ENCODE data around the gene IGSF9B.

The IGSF9B gene

GRCh38 chr11:133953999-133954398 lies 2.8 kb downstream of the IGSF9B start:
- no peak for DNase-seq

GRCh38 chr11:133953547-133953946 lies 3.2 kb downstream of the IGSF9B start:
- DNase-seq = no peak

GRCh38 chr11:133952199-133953190 lies 4.3 kb downstream of the IGSF9B start:
- DNase-seq = no peak

GRCh38 chr11:133951327-133952198 lies 5.2 kb downstream of the IGSF9B start:
- DNase-seq = peak; percentile 77

DNA sequence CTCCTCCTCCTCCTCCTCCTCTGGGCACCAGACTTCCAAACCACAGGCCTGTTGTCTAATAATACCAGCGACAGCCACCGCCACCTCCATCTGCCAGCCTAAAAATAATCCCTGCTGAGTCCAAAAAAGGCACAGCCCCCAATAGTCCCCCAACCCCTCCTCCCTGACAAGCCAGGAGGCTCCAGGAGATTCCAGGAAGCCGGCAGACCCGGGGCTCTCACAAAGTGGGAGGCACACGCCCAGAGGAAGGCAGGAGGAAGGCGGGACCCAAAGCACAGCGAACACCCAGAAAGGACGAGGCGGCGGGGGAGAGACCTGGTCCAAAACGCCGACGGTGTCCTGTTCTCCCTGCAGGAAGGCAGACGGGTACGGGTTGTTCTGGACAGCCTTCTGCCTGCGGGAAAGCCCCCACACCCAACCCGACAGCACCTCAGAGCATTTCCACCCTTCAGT lies 5.9 kb downstream of the IGSF9B start:
- peak; percentile 58 for DNase-seq

GRCh38 chr11:133950421-133950820 lies 6.3 kb downstream of the IGSF9B start:
- DNase-seq = no peak

DNA sequence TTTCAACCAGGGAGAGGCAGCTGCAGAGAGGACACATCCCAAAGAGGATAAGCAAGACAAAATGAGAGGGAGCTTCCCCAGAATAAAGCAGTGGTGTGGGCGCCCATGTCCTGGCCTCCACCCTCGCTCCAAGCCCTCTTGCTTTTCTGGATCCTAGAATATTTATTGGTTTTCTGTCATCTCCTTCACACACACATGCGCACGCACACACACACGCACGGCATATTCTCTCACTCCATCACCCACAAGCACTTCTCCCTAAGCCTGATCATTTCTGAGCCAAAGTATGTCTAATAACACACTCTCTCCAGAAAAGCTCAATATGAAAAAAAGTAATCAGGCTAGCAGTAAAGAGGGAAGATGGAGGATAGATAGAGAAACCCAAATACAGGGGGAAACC lies 7.6 kb downstream of the IGSF9B start:
- no peak for DNase-seq

GRCh38 chr11:133948711-133949110 lies 8.1 kb downstream of the IGSF9B start:
- DNase-seq = no peak

- peak; percentile 70 for DNase-seq
Observed at GRCh38 chr11:133947321-133947756, 9.4 kb downstream of the IGSF9B start.

DNA sequence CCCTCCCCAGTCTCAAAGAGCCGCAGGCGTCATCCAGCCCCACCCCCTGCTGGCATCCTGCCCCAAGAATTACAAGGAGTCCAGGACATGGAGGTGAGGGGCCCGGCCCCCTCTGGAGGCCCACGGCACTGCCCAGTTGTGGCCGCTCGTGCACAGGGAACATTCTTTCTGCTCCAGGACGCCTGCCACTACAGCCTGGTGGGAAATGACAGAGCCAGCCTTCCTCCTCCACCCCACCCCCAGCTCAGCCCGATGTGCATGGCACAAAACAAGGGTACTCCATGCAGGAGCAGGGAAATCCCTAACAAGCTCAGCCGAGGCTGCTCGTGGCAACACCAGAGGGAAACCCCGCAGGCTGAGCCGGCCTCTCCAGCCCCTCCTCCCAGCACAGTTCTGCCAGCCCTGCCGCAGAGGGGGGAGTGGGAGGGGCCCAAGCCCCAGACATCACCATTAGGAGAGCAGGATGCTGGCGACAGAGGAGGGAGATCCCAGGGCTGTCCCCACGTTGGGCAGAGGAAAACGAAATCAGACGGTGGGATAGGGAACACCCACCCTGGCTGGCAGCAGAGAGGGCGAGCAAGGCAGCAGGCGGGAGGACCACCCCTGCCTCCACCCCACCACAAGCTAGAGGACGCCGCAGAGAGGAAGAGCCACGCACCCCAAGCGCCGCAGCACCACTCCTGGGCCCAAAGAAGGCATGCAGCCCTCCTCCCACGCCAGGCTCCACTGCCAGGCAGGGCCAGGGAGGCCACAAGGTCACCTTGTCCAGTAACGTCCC lies 10.0 kb downstream of the IGSF9B start:
- peak; percentile 78 for DNase-seq

GRCh38 chr11:133946051-133946450 lies 10.7 kb downstream of the IGSF9B start:
- no peak for DNase-seq

DNA sequence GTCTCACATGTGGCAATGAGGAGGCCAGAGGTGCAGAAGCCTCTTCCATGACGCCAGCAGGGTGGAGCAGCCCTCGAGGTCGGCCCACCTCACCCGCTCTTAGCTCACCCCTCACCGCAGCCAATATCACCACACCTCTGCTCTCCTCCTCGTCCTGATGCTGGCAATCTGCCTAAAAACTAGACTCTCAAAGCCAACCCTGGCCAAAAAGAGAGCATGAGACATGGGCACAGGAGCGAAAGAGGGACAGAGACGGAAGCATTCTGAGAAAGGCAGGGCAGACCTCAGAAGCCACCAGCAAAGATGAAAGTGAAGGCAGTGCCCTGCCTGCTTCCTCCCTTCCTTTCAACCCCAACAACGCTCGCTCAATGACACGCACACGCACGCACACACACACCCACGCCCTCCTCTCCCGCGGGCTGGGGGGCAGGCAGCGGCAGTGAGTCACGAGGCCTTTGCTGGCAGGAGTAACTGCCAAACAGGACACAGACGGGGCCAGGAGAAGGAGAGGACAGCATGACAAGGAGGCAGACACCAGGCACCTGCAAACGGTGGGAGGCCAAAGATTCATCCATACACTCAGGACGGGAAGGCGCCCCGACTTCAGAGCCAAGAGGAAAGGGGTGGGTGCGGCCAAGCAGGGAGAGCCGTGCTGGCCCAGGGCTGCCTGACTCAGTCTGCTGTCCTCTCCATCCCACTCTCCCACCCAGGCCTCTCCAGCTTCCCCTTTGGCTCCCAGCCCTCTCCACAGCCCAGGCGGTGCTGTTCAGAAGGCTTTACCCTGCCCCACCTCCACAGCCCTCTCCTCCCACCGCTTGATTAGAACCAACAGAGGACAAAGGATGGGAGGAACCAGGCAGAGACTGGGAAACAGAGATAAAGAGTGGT lies 11.4 kb downstream of the IGSF9B start:
- DNase-seq = peak; percentile 73

DNA sequence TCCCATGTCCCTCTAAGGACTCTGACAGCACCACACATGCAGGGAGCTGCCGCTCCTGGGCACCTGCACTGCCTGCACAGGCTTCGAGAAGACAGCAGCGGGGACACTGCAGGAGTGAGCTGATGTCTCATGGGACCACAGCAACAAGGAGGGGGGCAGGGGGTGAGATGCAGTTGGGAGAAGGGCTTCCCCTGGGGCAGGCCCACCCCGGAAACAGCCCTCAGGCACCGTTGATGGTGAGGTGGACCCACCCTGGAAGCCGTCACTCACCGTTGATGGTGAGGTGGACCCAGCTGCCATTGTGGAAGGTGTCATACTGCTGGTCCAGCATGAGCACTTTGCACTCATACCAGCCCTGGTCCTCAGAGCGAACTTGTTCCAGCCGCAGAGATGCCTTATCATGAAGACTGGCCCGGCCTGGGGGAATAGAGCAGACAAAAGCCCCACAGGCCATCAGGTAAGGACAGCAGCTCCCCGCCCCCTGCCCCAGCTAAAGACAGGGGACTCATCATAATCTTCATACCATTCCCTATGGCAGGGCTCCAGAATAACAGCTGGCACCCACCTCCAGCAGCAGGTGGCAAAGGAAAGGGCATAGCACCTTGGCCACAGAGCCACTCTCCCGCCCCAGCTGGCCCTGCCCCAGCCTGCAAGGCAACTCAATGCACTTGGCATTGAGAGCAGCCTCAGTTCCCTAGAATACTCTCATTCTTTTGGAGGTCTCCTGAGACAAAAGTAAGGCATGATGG lies 12.6 kb downstream of the IGSF9B start:
- no peak for DNase-seq

GRCh38 chr11:133942577-133942976 lies 14.2 kb downstream of the IGSF9B start:
- DNase-seq = no peak

GRCh38 chr11:133941546-133941945 lies 15.2 kb downstream of the IGSF9B start:
- DNase-seq = no peak

- DNase-seq = no peak
Observed at GRCh38 chr11:133940034-133940433, 16.7 kb downstream of the IGSF9B start.

- no peak for DNase-seq
Observed at GRCh38 chr11:133939558-133939957, 17.2 kb downstream of the IGSF9B start.

DNA sequence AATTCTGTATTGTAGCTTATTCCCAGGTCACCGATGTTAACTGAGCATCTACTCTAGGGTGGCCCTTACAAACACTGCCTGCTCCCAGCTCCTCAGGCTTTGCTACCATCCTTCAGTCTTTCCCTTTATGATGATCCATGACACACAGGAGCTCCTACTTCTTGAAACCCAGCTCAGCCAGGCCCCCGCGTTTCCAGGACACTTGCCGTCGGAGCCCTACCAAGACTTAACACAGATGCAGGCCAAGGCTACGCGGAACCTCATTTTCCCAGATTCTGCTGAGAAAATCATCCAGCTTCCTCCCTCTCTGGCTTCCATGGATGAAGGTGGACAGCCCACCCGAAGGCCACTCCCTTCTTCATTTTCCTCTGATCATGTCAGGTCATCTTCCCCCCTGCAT lies 18.6 kb downstream of the IGSF9B start:
- DNase-seq = no peak

- no peak for DNase-seq
Observed at GRCh38 chr11:133937468-133937867, 19.3 kb downstream of the IGSF9B start.

DNA sequence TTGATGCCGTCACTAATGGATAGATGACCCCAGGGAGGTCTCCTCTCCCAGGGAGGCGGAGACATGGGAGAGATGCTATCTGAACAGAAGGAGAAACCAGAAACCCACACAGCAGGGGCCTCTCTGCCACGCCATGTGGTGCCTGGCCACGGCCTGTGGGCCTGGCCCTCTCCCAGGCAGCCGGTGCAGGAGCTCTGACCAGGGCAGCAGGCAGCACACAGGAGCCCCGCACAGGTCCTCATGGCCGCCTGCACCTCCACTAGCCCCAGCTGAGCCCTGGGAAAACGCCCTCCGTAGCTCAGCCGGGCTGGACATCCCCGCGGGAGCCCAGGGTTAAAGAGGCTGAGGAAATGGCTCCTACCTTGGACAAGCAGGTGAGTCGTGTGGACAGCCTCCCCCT lies 19.8 kb downstream of the IGSF9B start:
- DNase-seq = no peak

GRCh38 chr11:133936592-133936991 lies 20.2 kb downstream of the IGSF9B start:
- DNase-seq = no peak
